CD4-positive, alpha-beta T cell treated with Interleukin-17A for 4 hours (primary cell): ENCODE data around the gene HMGCS1.
"Not testable (repeated sequence)": the region's sequence is repeated elsewhere in the genome, so short reads cannot be mapped to it uniquely, and the experiment has no call there.

Source experiments
- DNase-seq: peaks from one replicate; pipeline ENCODE4 v3.0.0-alpha.2; 2020; ENCODE audit warnings: mixed read lengths

The HMGCS1 gene

GRCh38 chr5:43313035-43313853, at the start of gene HMGCS1:
Gene HMGCS1, minus strand, starts transcription at chr5:43313412. Its CDS starts 14,447 bp downstream, at chr5:43298965.
- DNase-seq: peak; percentile 98

GRCh38 chr5:43358726-43359125, 45.5 kb upstream of the HMGCS1 start:
- DNase-seq: no peak

GRCh38 chr5:43358301-43358700, 45.1 kb upstream of the HMGCS1 start:
- no peak for DNase-seq

GRCh38 chr5:43357878-43358281, 44.7 kb upstream of the HMGCS1 start:
- no peak for DNase-seq

GRCh38 chr5:43357067-43357466, 43.9 kb upstream of the HMGCS1 start:
- no peak for DNase-seq

GRCh38 chr5:43354774-43355173, 41.6 kb upstream of the HMGCS1 start:
- DNase-seq: no peak

- no peak for DNase-seq
Measured at GRCh38 chr5:43353668-43354067, 40.5 kb upstream of the HMGCS1 start.

- DNase-seq: no peak
Measured at GRCh38 chr5:43352915-43353314, 39.7 kb upstream of the HMGCS1 start.

- no peak for DNase-seq
Measured at GRCh38 chr5:43352131-43352530, 38.9 kb upstream of the HMGCS1 start.

- DNase-seq: no peak
Measured at GRCh38 chr5:43348861-43349363, 35.7 kb upstream of the HMGCS1 start.

- DNase-seq: no peak
Measured at GRCh38 chr5:43348207-43348606, 35.0 kb upstream of the HMGCS1 start.

GRCh38 chr5:43338862-43339261, 25.6 kb upstream of the HMGCS1 start:
- no peak for DNase-seq

GRCh38 chr5:43336159-43336558, 22.9 kb upstream of the HMGCS1 start:
- no peak for DNase-seq

GRCh38 chr5:43335681-43336080, 22.5 kb upstream of the HMGCS1 start:
- no peak for DNase-seq

GRCh38 chr5:43332401-43332800, 19.2 kb upstream of the HMGCS1 start:
- no peak for DNase-seq

- DNase-seq: not testable (repeated sequence)
Measured at GRCh38 chr5:43325624-43326023, 12.4 kb upstream of the HMGCS1 start.

GRCh38 chr5:43323488-43323887, 10.3 kb upstream of the HMGCS1 start:
- DNase-seq: not testable (repeated sequence)

GRCh38 chr5:43320846-43321245, 7.6 kb upstream of the HMGCS1 start:
- DNase-seq: no peak

- no peak for DNase-seq
Measured at GRCh38 chr5:43316421-43316820, 3.2 kb upstream of the HMGCS1 start.

GRCh38 chr5:43315682-43316081, 2.5 kb upstream of the HMGCS1 start:
- no peak for DNase-seq

- no peak for DNase-seq
Measured at GRCh38 chr5:43315263-43315662, 2.1 kb upstream of the HMGCS1 start.

GRCh38 chr5:43314724-43315123, 1.5 kb upstream of the HMGCS1 start:
- no peak for DNase-seq

- peak; percentile 4 for DNase-seq
Measured at GRCh38 chr5:43313854-43314457, 744 bp upstream of the HMGCS1 start.

GRCh38 chr5:43312699-43313034, 545 bp downstream of the HMGCS1 start:
- DNase-seq: no peak
